Keratinocyte (primary cell): ENCODE measurements around the gene CEP95.

Experiments
- CTCF ChIP-seq, 3 experiments: IDR thresholded peaks in 1 of 3; conservative IDR thresholded peaks in 1 of 3; optimal IDR thresholded peaks in 1 of 3; 2 replicates in 2 of 3; 3 replicates in 1 of 3; pipeline versions ENCODE3 to v1.5.1; 2011; ENCODE audit warnings: low read length in 3 of 3, mild to moderate bottlenecking in 3 of 3, moderate library complexity in 2 of 3, control low read depth in 1 of 3, inconsistent platforms in 1 of 3; ENCODE audit not compliant: insufficient read depth in 2 of 3; ENCODE audit errors: extremely low read depth in 1 of 3
- EZH2 ChIP-seq: IDR thresholded peaks from one replicate; pipeline ENCODE4 v1.6.1; 2012; ENCODE audit warnings: inconsistent platforms, mild to moderate bottlenecking, low read length, moderate library complexity

- TF ChIP-seq CTCF (optimal IDR thresholded peaks at IDR 0.05 in 1 of 3, IDR thresholded peaks at IDR 0.05 in 1 of 3, conservative IDR thresholded peaks at IDR 0.05 in 1 of 3; ENCODE audit: extremely low read depth in 1 of 3, insufficient read depth in 2 of 3, low read length in 3 of 3) (no peak), EZH2 (no peak)
These were observed 38.0 kb downstream of the CEP95 start for GRCh38 chr17:64544742-64545141.
